Measurements from ENCODE around the gene WDR88.

The WDR88 gene

GRCh38 chr19:33210266-33210940, 78.5 kb downstream of the WDR88 start:
- DNase-seq (ENCODE audit: low read depth): no peak
- TF ChIP-seq, protein P1, sequence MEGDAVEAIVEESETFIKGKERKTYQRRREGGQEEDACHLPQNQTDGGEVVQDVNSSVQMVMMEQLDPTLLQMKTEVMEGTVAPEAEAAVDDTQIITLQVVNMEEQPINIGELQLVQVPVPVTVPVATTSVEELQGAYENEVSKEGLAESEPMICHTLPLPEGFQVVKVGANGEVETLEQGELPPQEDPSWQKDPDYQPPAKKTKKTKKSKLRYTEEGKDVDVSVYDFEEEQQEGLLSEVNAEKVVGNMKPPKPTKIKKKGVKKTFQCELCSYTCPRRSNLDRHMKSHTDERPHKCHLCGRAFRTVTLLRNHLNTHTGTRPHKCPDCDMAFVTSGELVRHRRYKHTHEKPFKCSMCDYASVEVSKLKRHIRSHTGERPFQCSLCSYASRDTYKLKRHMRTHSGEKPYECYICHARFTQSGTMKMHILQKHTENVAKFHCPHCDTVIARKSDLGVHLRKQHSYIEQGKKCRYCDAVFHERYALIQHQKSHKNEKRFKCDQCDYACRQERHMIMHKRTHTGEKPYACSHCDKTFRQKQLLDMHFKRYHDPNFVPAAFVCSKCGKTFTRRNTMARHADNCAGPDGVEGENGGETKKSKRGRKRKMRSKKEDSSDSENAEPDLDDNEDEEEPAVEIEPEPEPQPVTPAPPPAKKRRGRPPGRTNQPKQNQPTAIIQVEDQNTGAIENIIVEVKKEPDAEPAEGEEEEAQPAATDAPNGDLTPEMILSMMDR (conservative IDR thresholded peaks at IDR 0.05; ENCODE audit: control insufficient read depth, insufficient read depth, low read depth, low read length): no peak
- H3K4me3 ChIP-seq (ENCODE audit: control insufficient read depth, low read depth, low read length): no peak overlapping the region

DNA sequence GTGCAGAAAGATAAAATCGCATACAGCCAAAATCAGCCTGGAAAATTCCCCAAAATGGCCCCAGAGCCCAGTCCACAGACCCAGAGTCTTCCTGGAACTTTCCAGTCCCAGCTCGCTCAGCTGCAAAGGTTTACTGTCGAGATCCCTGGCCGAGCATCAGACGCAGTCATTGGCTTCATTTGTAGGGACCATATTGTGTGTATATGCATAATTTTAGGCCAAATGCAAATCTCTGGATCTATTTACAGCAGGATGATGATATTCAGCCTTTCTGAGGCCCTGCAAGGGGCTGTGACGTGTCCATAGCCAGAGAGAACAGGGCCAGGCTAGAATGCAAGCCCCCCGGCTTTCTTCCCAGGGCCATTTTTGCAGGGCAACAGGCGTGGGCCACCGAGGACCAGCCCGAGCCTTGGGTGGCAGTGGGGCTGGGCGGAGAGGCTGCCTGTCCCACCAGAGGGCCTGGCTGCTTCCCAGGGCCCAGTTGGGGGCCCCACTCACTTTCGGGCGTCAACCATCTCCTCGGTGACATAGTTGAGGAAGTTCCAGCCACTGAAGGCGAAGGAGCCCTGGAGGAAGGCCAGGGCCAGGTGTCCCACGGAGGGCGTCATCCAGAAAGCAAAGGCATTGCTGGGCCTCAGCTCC, 80.0 kb downstream of the WDR88 start:
- no peak for DNase-seq (ENCODE audit: low read depth)
- no peak overlapping the region for H3K4me3 ChIP-seq (ENCODE audit: control insufficient read depth, low read depth, low read length)
- TF ChIP-seq, protein P1 (conservative IDR thresholded peaks at IDR 0.05; ENCODE audit: control insufficient read depth, insufficient read depth, low read depth, low read length): no peak

DNA sequence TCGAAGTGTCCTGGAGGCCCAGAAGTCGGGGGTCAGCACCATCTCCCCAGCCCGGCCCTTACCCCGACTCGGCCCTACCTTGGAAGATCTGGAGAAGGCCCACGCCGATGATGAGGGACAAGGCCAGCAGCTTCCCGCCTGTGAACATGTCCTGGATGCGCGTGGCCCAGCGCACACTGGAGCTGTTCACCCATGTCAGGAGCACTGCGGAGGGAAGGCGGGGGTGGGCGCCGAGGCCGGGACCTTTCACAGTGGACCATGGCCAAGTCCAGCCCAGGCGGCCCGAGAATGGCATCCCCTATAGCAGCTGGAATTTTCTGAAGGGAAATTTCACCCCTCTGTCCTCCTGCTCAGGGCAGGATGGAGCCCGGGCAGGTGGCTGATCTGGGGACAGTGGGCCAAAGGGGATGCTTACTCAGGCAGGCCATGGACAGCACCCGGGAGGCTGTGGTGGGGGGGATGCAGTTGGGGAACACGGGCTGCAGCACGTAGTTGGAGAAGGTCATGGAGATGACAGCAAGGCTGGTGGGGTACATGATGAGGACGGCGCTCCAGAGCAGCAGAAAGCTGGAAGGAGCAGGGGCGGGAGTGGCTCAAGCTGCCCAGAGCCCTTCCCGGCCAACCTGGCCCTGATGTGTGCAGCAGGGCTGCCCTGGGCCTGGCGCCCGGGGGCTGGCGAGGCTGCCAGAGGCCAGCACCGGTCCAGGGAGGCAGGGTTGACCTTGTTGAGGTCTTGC, 80.7 kb downstream of the WDR88 start:
- TF ChIP-seq, protein P1 (conservative IDR thresholded peaks at IDR 0.05; ENCODE audit: control insufficient read depth, insufficient read depth, low read depth, low read length): no peak
- DNase-seq (ENCODE audit: low read depth): no peak

DNA sequence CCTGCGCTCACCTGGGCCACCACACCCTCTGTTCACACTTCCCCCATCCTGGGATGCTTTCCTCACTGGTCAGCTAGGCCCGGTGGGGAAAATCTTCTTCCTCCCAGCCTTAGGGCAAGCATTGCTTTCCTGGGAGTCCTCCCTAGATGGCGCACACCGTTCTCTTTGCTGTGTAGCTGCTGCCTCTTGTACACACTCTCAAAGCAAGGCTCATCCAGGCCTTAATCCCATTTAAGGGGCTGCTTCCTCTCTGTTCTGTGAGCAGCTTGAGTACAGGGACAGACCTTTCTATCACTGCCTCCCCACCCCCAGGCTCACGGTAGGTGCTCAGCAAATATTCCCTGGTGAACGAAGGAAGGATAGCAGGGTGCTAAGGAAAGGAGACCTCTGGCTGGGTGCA, 82.7 kb downstream of the WDR88 start:
- DNase-seq (ENCODE audit: low read depth): peak; percentile 23
- TF ChIP-seq, protein P1 (conservative IDR thresholded peaks at IDR 0.05; ENCODE audit: control insufficient read depth, insufficient read depth, low read depth, low read length): peak; percentile 31
- no peak overlapping the region for H3K4me3 ChIP-seq (ENCODE audit: control insufficient read depth, low read depth, low read length)

More for the DNA sequence above, 80.7 kb downstream of the WDR88 start:
- no peak overlapping the region for H3K4me3 ChIP-seq (ENCODE audit: control insufficient read depth, low read depth, low read length)

- DNase-seq (ENCODE audit: low read depth): no peak
- TF ChIP-seq, protein P1 (conservative IDR thresholded peaks at IDR 0.05; ENCODE audit: control insufficient read depth, insufficient read depth, low read depth, low read length): no peak
Observed at GRCh38 chr19:33215438-33216197, 83.7 kb downstream of the WDR88 start.

GRCh38 chr19:33216198-33216830, 84.4 kb downstream of the WDR88 start:
- TF ChIP-seq, protein P1 (conservative IDR thresholded peaks at IDR 0.05; ENCODE audit: control insufficient read depth, insufficient read depth, low read depth, low read length): no peak
- no peak overlapping the region for H3K4me3 ChIP-seq (ENCODE audit: control insufficient read depth, low read depth, low read length)
- DNase-seq (ENCODE audit: low read depth): no peak

More at GRCh38 chr19:33215438-33216197, 83.7 kb downstream of the WDR88 start:
- H3K4me3 ChIP-seq (ENCODE audit: control insufficient read depth, low read depth, low read length): no peak overlapping the region

All from fibroblast of mammary gland (primary cell).